Fibroblast of lung (primary cell): ENCODE measurements around the gene FRAT1. TPM values are rescaled to one million over a fixed set of nuclear protein-coding genes. Genes with fewer than 3 reads are reported as not detected.

Source experiments
- DNase-seq, 2 donors: peaks; one replicate each; pipeline versions ENCODE4 v3.0.0 to v3.0.0-alpha.2; 2010; ENCODE audit warnings: low read depth in 2 of 2
- H2AFZ ChIP-seq: 2 replicates; pipeline ENCODE4 v1.5.1; 2012; ENCODE audit warnings: low read length, control low read depth, inconsistent platforms
- H3K27ac ChIP-seq: 2 replicates; pipeline ENCODE4 v1.5.1; 2011; ENCODE audit warnings: low read length, control low read depth; ENCODE audit not compliant: insufficient read depth
- H3K27me3 ChIP-seq: 2 replicates; pipeline ENCODE4 v1.5.1; 2011; ENCODE audit warnings: mild to moderate bottlenecking, low read length; ENCODE audit not compliant: control insufficient read depth, insufficient read depth
- H3K36me3 ChIP-seq: 2 replicates; pipeline ENCODE4 v1.5.1; 2011; ENCODE audit warnings: low read length; ENCODE audit not compliant: control insufficient read depth, insufficient read depth
- H3K4me1 ChIP-seq: 2 replicates; pipeline ENCODE4 v1.5.1; 2011; ENCODE audit warnings: low read length; ENCODE audit not compliant: control insufficient read depth, insufficient read depth; ENCODE audit errors: extremely low read depth
- H3K4me2 ChIP-seq: 2 replicates; pipeline ENCODE4 v1.5.1; 2011; ENCODE audit warnings: low read length, control low read depth; ENCODE audit not compliant: insufficient read depth; ENCODE audit errors: extremely low read depth
- H3K4me3 ChIP-seq, 4 experiments: fragments of 200-600 bp in 1 of 4; sonication (generic) in 1 of 4; replicated peaks in 1 of 4; 2 replicates each; pipeline ENCODE4 v1.5.1; 2011 to 2016; ENCODE audit warnings: low read length in 4 of 4, low read depth in 3 of 4, mild to moderate bottlenecking in 3 of 4, control low read depth in 2 of 4, inconsistent platforms in 1 of 4, mixed read lengths in 1 of 4; ENCODE audit not compliant: insufficient read depth in 1 of 4; ENCODE audit errors: control extremely low read depth in 1 of 4
- H3K79me2 ChIP-seq: 2 replicates; pipeline ENCODE4 v1.5.1; 2012; ENCODE audit warnings: mild to moderate bottlenecking, low read length, inconsistent platforms; ENCODE audit not compliant: control insufficient read depth, insufficient read depth
- H3K9ac ChIP-seq: 2 replicates; pipeline ENCODE4 v1.5.1; 2011; ENCODE audit warnings: mild to moderate bottlenecking, low read length, control low read depth; ENCODE audit not compliant: insufficient read depth
- H3K9me3 ChIP-seq: 2 replicates; pipeline ENCODE4 v1.5.1; 2012; ENCODE audit warnings: low read depth, low read length; ENCODE audit not compliant: control insufficient read depth, insufficient read depth
- H4K20me1 ChIP-seq: 2 replicates; pipeline ENCODE4 v1.5.1; 2011; ENCODE audit warnings: low read length; ENCODE audit not compliant: control insufficient read depth, insufficient read depth; ENCODE audit errors: extremely low read depth
- CTCF ChIP-seq, 2 donors: IDR thresholded peaks in 1 of 2; conservative IDR thresholded peaks in 1 of 2; 1 replicate in 1 of 2; 2 replicates in 1 of 2; pipeline ENCODE4 v1.5.1; 2011 to 2012; ENCODE audit warnings: low read length in 2 of 2, control low read depth in 1 of 2, inconsistent platforms in 1 of 2, low read depth in 1 of 2, mild to moderate bottlenecking in 1 of 2
- EZH2 ChIP-seq: IDR thresholded peaks from 2 replicates; pipeline ENCODE4 v1.5.1; 2012; ENCODE audit warnings: low read length, control low read depth, mild to moderate bottlenecking; ENCODE audit errors: missing control alignments
- polyA plus RNA-seq, 2 donors: library from polyadenylated mRNA; depleted of rRNA in 1 of 2; stranded (reverse) in 1 of 2; unstranded in 1 of 2; fragments of >200 nt; gene quantifications; 2 replicates each; pipeline ENCODE4 v1.2.1, GENCODE V29; 2011 to 2012; ENCODE audit warnings: missing spikeins in 1 of 2
- total RNA-seq: library from RNA; depleted of rRNA; stranded (reverse); fragments of >200 nt; gene quantifications from 2 replicates; pipeline ENCODE4 v1.2.1, GENCODE V29; 2014

FRAT1 gene
- total and polyA plus RNA-seq, 2 donors (not counting 1 experiment from before 2014, with no cell fraction given): 0.48 to 2.8 TPM

- no peaks in the 10 kb centered on the region for H3K9me3 ChIP-seq
- no peak for DNase-seq
- H3K36me3 ChIP-seq: peaks cover 14% of the 10 kb centered on the region
Measured at GRCh38 chr10:97365761-97366351, 46.8 kb downstream of the FRAT1 start.

GRCh38 chr10:97366572-97366971 lies 47.5 kb downstream of the FRAT1 start:
- Histone ChIP-seq H3K27me3 (no peaks in the 10 kb centered on the region), H3K9me3 (no peaks in the 10 kb centered on the region), H3K4me3 (no peak overlapping the region), H3K9ac (no peak overlapping the region), H2AFZ (no peak overlapping the region), H4K20me1 (no peaks in the 10 kb centered on the region), H3K4me2 (no peak overlapping the region), H3K79me2 (no peaks in the 10 kb centered on the region), H3K27ac (no peak overlapping the region), H3K4me1 (no peaks in the 10 kb centered on the region), H3K36me3 (peaks cover 19% of the 10 kb centered on the region)
- DNase-seq: no peak
- no peak for TF ChIP-seq EZH2
- TF ChIP-seq CTCF (conservative IDR thresholded peaks at IDR 0.05 in 1 of 2, IDR thresholded peaks at IDR 0.05 in 1 of 2; ENCODE audit: low read depth in 1 of 2, low read length in 2 of 2): no peak

More at GRCh38 chr10:97365761-97366351, 46.8 kb downstream of the FRAT1 start:
- Histone ChIP-seq H3K4me3 (no peak overlapping the region), H3K9ac (no peak overlapping the region), H3K4me1 (no peaks in the 10 kb centered on the region), H3K27me3 (no peaks in the 10 kb centered on the region), H3K27ac (no peak overlapping the region), H3K79me2 (no peaks in the 10 kb centered on the region), H4K20me1 (no peaks in the 10 kb centered on the region), H3K4me2 (no peak overlapping the region), H2AFZ (no peak overlapping the region)
- TF ChIP-seq EZH2: no peak
- no peak for TF ChIP-seq CTCF (conservative IDR thresholded peaks at IDR 0.05 in 1 of 2, IDR thresholded peaks at IDR 0.05 in 1 of 2; ENCODE audit: low read depth in 1 of 2, low read length in 2 of 2)

- Histone ChIP-seq H3K79me2 (no peaks in the 10 kb centered on the region), H2AFZ (no peak overlapping the region), H3K4me1 (no peaks in the 10 kb centered on the region), H3K4me2 (no peak overlapping the region), H3K27me3 (no peaks in the 10 kb centered on the region), H4K20me1 (no peaks in the 10 kb centered on the region), H3K9me3 (no peaks in the 10 kb centered on the region), H3K9ac (no peak overlapping the region), H3K4me3 (no peak overlapping the region), H3K27ac (no peak overlapping the region), H3K36me3 (peaks cover 22% of the 10 kb centered on the region)
- no peak for DNase-seq
- TF ChIP-seq CTCF (conservative IDR thresholded peaks at IDR 0.05 in 1 of 2, IDR thresholded peaks at IDR 0.05 in 1 of 2; ENCODE audit: low read depth in 1 of 2, low read length in 2 of 2) (no peak), EZH2 (no peak)
Measured at GRCh38 chr10:97367126-97367649, 48.1 kb downstream of the FRAT1 start.

Other genes with a start within 250 kb of the FRAT1 start
- gene SLIT1, start 133.3 kb upstream of the FRAT1 start, total RNA-seq: under 0.01 and 0.17 TPM in 2 replicates
- 0.01 and 0.02 TPM in 2 replicates for gene SLIT1, start 133.3 kb upstream of the FRAT1 start, polyA plus RNA-seq
- 4.6 and 7.4 TPM in 2 replicates for gene ARHGAP19, start 26.6 kb upstream of the FRAT1 start, total RNA-seq
- 5.6 and 9.0 TPM in 2 replicates for gene ARHGAP19, start 26.6 kb upstream of the FRAT1 start, polyA plus RNA-seq
- 5.3 and 6.7 TPM in 2 replicates for gene FRAT2, start 15.5 kb downstream of the FRAT1 start, total RNA-seq
- 2.0 and 2.2 TPM in 2 replicates for gene FRAT2, start 15.5 kb downstream of the FRAT1 start, polyA plus RNA-seq
- gene RRP12, start 82.1 kb downstream of the FRAT1 start, total RNA-seq: 10.5 and 10.7 TPM in 2 replicates
- 6.1 and 11.1 TPM in 2 replicates for gene RRP12, start 82.1 kb downstream of the FRAT1 start, polyA plus RNA-seq
- 165 and 209 TPM in 2 replicates for gene PGAM1, start 106.9 kb downstream of the FRAT1 start, total RNA-seq
- 498 and 510 TPM in 2 replicates for gene PGAM1, start 106.9 kb downstream of the FRAT1 start, polyA plus RNA-seq
- gene EXOSC1, start 126.7 kb downstream of the FRAT1 start, total RNA-seq: 32.7 and 33.1 TPM in 2 replicates
- 39.5 and 45.4 TPM in 2 replicates for gene EXOSC1, start 126.7 kb downstream of the FRAT1 start, polyA plus RNA-seq
- 33.4 and 39.3 TPM in 2 replicates for gene ZDHHC16, start 126.9 kb downstream of the FRAT1 start, total RNA-seq
- 60.2 and 69.6 TPM in 2 replicates for gene ZDHHC16, start 126.9 kb downstream of the FRAT1 start, polyA plus RNA-seq
- gene MMS19, start 179.2 kb downstream of the FRAT1 start, total RNA-seq: 43.7 and 64.7 TPM in 2 replicates
- 44.7 and 53.9 TPM in 2 replicates for gene MMS19, start 179.2 kb downstream of the FRAT1 start, polyA plus RNA-seq
- 20.3 and 22.0 TPM in 2 replicates for gene UBTD1, start 179.7 kb downstream of the FRAT1 start, total RNA-seq
- gene UBTD1, start 179.7 kb downstream of the FRAT1 start, polyA plus RNA-seq: 10.7 and 15.0 TPM in 2 replicates